Left hindlimb (tissue), 1 donor: Measurements from ENCODE around the gene GNB1.
A peak's percentile ranks its signal among the peaks of the same experiment; 100 is the strongest.

ENCODE experiments used
- DNase-seq: peaks from one replicate; pipeline ENCODE4 v3.0.0-alpha.2; 2018

The GNB1 gene

DNA sequence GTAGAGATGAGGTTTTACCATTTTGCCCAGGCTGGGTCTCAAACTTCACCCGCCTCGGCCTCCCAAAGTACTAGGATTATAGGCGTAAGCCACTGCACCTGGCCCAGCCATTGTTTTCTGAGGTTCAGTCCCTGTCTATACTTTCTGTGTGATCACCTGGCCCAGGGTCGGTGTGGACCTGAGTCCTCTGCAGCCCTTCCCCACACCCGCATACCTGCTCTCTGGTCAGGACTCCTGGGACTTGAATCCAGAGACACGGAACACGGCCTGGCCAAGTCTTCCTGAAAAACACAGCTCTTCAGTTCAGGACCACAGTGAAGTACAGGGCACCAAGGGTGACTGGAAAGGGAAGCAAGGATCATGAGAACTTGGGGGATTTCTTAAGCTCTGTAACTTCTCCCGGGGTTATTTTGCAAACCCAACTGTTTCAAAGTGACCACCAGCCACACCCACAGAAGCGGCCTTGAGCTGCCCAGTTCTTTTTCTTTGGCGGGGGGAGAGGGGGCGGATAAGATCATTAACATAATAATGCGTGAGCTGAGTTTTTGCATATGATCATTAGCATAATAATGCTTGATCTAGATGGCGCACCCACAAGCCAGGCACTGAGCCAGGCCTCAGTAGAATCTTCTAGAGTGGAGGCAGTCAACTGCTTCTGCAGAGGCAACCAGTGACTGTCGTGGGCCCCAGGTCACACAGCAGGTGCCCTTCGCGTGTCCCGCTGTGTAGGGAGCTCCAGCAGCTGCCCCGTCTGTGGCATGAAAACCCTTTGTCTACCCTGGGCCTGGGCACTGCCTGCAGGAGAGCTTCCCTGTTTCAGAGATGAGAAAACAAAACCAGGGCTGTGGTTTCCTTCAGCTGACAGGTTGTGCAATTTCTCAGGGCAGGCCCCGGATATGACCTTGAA, 110.9 kb downstream of the GNB1 start:
- DNase-seq, result peak; percentile 43

DNA sequence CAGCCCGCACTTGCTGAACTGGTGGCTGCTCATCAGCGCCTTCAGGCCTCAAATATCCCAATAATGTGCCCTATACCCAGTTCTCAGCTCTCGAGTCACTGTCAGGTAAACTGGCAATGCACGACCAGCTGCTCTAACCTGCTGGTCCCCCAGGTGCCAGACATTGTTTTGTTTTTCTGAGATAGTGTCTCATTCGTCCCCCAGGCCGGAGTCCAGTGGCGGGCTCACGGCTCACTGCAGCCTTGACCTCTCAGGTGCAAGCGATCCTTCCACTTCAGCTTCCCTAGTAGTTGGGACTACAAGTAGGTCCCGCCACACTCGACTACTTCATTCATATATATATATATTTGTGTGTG, 111.6 kb downstream of the GNB1 start:
- DNase-seq, result no peak

DNA sequence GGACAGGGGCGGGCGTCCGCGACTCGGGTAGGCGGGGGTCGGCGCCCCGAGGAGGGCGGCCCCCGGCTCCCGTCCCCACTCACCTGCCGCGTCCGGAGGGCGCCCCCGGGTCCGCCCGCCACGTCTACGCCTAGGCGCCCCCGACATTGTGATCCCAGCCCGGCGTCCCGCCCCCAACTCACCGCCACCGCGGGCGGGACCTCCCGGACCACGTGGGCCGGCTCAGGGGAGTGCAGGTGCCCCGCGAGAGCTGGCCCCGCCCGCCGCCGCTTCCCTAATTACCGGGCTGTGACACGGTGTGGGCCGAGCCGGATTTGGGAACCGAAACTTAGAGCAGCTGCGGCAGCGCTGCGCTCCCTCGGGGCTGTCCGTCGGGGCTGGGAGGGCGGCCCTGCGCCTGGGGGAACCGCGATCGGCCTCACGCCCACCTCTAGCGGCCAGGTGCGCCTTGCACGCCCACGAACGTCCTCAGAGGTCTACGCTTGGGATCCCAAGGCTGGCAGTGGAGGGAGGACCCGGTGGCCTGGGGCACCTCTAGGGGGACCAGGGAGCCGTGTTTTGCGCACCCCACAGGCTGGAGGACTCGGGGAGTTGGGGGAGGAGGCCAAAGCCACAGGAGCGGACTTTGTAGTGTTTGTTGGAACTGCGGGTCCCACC, 112.1 kb downstream of the GNB1 start:
- peak; percentile 66 for DNase-seq

DNA sequence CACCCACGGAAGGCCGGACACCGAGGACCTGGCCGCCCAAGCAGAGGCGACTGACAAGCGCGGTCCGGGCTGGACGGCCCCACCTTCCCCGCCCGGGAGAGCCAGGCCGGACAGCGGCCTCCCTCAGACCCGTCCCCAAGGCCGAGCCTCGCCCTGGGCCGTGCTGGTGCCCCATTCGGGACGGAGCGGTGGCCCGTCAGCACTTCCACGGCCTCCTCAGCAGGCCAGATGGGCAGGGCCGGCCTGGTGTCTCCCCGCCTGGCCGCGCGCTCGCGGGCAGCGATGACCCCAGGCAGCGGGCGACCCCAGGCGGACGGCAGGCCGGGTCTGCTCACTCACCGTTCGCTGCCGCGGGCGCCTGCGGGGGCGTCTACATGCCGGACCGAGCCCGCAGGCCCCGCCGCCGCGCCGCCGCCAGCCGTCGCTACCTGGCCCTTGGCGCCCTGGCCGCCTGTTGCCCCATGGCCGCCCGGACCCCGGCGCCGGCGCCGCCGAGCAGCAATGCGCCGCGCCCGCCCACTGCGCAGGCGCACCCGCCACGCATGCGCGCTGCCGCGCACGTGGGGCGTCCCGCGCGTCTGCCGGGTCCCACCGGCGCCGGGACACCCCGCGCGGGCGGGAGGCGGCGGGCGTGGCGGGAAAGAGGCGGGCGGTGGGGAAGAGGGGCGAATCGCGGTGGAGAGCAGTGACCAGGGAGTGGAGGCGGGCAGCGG, 112.8 kb downstream of the GNB1 start, which contains the start of gene NADK:
Gene NADK, minus strand, starts transcription at position 521 of the 713 bp plus-strand sequence. CDS start 13,064 bp downstream, outside the sequence.
- DNase-seq, result peak; percentile 71

DNA sequence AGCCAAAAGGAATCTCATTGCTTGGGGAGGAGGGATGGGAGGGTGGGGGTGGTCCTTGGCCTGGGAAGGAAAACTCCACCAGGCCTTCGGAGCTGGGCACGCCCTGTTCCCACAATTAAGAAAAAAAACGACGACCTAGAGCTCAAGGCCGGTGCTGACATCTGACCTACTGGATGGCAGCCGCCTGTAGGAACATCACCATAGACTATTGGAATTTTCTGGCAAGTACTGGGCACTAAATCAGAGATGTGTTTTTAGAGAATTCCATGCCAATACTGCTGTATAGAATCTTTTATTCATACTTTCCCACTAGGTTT, 113.3 kb downstream of the GNB1 start:
- peak; percentile 65 for DNase-seq

DNA sequence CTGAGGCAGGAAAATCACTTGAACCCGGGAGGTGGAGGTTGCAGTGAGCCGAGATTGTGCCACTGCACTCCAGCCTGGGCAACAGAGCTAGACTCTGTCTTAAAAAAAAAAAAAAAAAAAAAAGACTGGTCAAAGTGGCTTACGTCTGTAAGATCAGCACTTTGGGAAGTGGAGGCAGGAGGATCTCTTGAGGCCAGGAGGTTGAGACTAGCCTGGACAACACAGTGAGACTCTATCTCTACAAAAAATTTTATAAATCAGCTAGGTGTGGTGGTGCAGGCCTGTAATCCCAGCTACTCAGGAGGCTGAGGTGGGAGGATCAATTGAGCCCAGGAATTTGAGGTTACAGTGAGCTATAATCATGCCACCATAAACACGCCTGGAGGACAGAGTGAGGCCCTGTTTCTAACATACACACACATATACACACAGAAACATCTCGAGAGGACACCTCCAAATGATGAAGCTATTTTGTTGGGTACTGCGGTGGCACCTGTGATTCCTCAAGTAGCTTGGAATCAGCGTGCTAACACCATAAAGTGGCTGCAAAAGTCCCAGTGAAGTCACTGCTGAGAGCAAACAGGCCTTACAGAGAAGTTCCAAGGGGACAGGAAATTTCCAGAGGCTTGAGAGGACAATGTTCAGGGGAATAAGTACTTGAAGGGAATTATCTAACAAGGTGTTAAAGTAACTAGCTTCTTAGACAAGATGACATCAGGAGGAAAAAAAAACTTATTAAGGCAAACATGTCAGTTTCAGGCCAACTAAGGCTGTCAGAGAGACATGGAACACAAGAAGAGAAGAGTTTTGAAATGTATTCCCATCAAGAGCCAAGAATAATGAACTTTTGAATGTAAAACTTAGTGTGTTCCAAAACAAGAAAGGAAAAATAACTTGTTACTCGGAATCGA, 114.0 kb downstream of the GNB1 start:
- no peak for DNase-seq

DNA sequence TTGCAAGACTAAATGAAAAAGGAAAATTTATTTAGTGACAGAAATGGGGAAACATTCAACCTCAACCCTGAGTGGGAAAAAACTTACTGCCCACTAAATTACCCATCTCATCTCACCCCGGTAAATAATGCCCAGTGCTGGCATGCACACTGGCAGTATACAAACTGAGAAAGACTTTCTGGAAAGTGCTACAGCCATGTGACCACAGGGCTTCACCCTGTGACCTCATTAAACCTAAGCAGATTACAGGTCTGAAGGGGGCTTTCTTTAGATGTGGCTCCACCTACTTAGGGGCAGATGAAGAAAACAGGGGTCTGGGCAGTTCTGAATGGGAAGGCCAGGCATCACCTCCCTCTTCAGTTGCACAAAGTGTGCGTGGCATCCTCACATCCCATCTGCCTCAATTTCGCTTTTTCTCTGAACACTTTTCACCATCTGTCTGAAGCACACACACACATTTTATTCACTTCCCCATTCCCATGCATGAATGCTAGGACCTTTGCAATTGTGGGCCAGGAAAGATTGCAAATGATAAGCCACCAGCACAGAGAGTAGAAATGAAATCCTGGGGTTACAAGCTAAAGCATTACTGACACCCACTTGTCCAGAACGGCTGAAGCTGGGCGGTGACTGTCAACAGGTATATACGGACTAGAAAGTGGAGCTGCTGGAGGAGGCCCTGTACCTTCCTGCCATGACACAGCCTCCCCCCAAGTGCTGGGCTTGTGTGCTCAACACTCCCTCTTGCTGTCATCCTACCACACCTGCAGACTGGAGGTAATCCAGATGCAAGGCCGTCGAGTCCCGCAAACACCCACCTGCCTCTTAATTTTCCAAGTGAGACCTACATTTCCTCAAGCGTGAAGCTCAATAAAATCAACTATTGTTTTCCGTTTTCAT, 115.3 kb downstream of the GNB1 start:
- no peak for DNase-seq

DNA sequence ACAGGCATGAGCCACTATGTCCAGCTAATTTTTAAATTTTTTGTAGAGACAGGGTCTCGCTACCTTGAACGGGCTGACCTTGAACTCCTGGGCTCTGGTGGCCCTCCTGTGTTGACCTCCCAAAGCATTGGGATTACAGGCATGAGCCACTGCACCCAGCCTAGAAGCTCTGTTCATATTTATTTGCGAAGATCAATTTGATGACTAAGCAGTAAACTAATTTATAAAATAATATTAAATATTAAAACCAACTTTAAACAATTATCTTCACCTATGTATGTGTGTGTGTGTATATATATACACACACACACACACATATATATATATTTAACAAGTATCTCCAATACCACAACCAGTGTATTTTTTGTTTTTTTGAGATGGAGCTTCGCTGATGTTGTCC, 117.0 kb downstream of the GNB1 start:
- no peak for DNase-seq

DNA sequence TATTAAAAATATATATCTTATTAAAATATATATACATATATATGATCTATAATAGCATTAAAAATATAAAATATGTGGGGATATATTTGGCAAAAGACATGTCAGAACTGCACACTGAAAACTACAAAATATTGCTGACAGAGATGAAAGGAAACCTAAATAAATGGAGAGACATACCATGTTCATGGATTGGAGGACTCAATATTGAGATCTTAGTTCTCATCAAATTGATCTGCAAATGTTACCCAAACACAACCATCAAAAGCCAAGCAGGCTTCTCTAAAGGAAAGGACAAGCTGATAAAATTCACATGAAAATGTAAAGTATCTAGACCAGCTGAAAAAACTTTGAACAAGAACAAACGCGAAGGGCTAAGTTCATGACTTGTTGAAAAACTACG, 119.8 kb downstream of the GNB1 start:
- no peak for DNase-seq

DNA sequence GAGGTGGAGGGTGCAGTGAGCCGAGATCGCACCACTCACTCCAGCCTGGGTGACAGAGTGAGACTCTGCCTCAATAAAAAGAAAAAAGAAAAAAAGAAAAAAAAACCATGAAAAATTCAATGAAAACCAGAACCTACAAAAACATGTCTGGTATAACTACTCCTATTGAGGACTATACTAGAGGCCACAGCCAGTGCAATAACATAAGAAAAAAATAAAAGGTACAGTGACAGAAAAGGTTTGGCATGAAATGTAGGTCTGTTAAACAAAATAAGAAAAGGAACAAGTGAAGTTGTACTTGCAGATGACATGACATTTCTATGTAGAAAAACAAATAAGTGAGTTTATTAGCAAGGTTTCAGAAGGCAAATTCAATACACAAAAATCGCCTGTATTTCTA, 120.8 kb downstream of the GNB1 start:
- no peak for DNase-seq

DNA sequence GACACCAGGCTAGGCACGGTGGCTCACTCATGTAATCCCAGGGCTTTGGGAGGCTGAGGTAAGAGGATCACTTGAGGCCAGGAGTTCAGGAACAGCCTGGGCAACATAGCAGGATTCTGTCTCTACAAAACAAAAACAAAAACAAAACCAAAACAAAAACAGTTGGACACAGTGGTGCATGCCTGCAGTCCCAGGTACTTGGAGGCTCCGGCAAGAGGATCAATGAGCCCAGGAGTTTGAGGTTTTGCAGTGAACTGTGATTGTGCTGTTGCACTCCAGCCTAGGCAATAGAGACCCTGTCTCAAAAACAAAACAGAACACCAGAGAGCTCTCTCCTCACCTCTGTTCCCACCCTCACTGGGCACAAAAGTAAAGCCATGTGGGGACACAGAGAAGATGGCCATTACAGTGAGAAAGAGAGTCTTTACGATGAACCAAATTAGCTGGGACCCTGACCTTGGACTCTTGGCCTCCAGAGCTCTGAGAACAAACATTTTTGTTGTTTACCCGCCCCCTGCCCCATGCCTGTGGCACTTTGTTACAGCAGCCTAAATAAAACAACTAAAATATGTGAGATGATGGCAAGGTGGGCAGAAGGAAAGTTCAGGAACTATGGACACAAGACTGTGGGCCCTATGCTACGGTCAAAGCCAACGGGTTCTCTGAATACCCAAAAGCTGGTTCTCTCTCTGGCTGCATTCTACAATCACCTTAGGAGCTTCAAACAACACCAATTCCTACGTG, 122.5 kb downstream of the GNB1 start:
- no peak for DNase-seq

DNA sequence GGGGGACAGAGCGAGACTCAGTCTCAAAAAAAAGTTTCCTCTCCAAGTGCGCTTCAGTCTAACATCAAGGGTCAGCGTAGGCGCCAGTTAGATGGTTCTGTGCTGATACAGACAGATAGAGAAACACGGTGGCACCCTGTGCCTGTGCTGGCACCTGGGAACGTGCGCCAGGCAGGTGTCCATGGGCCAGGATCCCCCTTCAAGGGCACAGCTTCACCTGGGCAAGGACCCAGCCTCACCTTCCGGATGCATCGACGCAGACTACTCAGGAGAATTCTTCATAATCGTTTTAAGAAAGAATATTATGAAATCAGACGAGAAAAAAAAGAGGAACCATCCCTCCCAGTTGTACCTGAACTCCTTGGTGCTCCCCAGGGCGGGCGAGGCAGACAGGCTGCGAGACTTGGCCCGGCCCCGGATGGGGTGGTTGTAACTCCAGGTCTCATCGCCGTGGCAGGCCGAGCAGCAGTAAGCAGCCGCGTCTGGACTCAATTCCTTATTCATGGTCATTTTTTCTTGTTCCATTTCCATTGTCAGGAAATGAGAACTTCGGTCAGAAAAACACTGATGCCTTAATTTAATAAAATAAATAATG, 125.9 kb downstream of the GNB1 start:
- no peak for DNase-seq

DNA sequence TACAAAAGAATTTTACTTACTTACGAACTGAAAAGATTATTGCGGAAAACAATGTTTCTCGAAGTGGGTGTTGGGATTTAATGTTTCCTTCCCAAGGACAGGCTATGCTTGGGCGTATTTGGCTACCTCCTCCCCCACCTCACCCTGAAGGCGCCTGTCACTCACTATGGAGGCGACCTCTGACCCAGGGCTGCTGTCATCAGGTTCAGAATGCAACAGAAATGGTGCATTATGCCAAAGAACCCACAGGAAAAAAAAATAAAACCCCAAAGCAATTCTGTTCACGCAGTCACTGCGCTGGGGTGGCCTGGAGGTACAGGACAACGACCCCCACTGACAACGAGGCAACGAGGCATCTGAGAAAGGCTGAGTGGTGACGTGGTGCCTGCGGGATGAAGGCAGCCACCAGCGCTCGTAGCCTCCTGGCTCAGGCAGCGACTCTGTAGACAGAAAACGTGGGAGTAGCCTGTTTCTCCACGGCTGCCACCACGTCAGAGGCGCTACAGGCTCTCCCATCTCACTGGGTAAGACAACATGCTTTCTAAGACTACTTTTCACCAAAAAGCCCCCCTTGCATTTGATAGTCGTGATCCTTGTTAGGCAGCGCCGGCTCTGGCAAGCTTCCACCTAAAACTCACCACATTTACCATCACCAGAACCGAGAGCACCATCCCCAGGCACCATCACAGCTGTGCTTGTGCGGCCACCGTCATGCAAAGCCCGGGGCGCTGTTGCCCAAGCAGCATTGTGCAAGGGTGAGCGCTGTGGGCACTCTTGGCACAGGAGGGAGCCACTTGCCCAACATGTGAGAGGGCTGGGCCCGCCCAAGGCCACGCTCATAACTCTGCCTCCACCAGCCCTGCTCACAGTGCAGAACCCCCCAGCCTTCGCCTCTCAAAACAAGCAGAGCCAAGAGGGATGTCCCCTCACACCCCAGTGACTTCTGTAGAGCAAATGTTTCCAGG, 126.9 kb downstream of the GNB1 start:
- no peak for DNase-seq

DNA sequence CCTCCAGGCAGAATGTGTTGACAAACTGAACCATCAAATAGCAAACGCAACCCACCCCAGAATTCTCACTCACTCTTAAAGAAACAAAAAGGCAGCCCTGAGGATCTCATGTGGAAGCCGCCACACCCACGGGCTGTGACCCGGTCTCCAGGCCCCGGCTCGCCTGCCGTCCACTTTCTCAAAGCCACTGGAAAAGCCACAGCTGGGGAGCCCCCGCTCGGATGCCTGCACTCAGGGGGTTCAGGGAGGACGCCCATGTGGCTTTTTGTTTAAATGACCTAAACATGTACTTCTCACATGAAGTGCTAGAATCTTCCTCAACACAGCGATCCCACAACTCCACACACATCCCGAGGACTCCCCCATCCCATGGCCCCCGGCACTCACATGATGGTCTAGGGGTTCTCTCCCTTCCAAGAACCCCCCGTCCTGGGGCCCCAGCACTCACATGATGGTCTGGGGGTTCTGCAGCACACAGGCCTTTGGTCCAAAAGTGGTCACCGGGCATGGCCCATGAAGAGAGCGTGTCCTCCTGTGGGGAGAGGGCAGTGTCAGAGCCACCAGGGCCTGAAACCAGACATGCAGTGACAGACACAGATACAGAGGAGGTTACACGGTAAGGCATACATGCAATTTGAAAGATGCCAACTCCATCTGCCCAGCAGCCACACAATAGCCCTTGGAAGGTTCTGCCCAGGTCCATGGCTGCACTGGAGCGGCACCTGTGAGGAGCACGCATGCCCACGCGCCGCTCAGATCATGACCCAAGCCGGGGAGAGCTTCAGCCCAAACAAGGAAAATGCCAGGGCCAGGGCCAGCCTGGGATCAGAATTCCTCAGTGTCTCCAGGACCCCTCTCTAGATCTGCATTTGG, 129.1 kb downstream of the GNB1 start:
- no peak for DNase-seq

DNA sequence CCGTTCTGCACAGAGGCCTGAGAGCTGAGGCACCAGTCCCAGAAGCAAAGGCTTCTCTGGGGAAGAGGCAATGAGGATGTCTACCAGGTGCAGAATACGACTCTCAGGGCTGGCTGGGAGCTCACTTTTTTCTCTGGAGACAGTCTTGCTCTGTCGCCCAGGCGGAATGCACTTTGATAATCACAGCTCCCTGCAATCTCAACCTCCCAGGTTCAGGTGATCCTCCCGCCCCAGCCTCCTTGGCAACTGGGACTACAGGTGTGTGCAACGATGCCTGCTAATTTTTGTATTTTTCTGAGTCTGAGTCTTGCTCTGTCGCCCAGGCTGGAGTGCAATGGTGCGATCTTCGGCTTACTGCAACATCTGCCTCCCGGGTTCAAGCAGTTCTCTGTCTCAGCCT, 130.2 kb downstream of the GNB1 start:
- no peak for DNase-seq

DNA sequence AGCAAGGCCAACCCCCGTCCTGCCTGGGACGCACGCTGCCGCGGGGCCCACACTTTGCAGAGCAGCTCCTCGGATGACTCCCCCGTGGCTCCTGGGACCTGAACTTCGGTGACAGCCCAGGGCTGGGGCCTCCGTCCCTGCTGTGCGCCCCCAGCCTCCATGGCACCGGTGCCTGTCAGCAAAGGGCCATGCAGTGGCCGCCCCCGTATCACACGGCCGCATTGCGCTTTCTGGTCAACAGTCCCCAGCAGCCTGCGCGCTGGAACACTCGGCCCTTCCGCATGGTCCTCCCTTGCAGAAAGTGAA, 130.6 kb downstream of the GNB1 start:
- DNase-seq, result no peak

DNA sequence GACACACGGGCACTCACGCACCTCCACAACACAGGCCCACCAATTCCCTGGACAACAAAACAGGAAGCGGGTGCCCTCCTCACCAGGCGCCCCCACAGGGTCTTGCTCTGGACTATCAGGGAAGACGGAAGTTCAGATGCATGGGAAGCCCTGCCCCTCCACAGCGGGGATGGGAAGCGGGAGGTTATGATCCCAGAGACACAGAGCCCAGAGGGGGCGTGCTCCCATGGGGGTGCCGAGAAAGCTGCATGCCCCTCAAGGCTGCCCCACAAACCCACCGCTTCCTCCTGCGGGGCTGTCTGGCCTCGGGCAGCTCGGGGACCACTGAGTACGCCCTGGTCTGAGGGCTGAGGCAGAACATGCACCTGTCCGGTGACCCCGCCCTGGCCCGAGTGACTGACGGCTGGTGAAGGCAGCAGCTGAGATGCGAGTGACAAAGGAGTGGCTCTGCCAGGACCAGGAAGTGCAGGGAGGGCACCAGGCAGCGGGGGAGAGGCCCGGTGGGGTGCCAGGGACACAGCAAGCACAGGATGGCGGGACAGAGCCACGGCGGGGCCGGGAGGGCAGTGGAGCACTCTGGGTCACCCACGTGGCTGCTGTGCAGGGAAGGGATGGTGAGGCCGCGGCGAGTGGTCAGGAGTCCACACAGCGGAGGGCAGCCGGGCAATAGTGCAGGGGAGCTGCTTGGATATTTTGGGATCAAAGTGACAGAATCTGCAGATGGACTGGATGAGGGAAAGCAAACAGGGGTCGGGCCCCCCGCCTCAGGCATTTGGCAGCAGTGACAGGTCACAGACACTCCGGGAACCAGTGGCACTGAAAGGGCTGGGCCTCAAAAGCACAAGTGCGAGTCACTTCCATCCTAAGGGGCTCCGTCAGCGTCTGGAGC, 131.2 kb downstream of the GNB1 start:
- peak; percentile 42 for DNase-seq
